Small intestine (tissue), 7 donors: ENCODE measurements around the gene HOMER3. TPM values are rescaled to one million over a fixed set of nuclear protein-coding genes. Genes with fewer than 3 reads are reported as not detected.

Source experiments
- DNase-seq, 2 donors: peaks; one replicate each; pipeline versions ENCODE4 v3.0.0 to v3.0.0-alpha.2; 2013
- FAIRE-seq: peaks from 2 replicates; lab custom pipeline; 2012; peaks lifted over from hg19 to GRCh38; lab: Jason Lieb, UNC
- H3K27ac ChIP-seq, 3 donors: one replicate each; pipeline ENCODE4 v1.5.1; 2013; ENCODE audit warnings: low read length in 2 of 3, mild to moderate bottlenecking in 2 of 3, control low read depth in 1 of 3, inconsistent platforms in 1 of 3, low read depth in 1 of 3, moderate library complexity in 1 of 3
- H3K27me3 ChIP-seq, 3 donors: one replicate each; pipeline ENCODE4 v1.6.1; 2013; ENCODE audit warnings: low read length in 3 of 3, inconsistent platforms in 1 of 3; ENCODE audit not compliant: control insufficient read depth in 3 of 3, insufficient read depth in 3 of 3
- H3K36me3 ChIP-seq, 3 donors: one replicate each; pipeline ENCODE4 v1.6.1; 2013; ENCODE audit warnings: low read length in 3 of 3, inconsistent platforms in 1 of 3, low read depth in 1 of 3, mild to moderate bottlenecking in 1 of 3, moderate library complexity in 1 of 3; ENCODE audit not compliant: control insufficient read depth in 3 of 3, insufficient read depth in 2 of 3
- H3K4me1 ChIP-seq, 3 donors: one replicate each; pipeline ENCODE4 v1.6.1; 2013; ENCODE audit warnings: low read length in 2 of 3, inconsistent platforms in 1 of 3, low read depth in 1 of 3, mild to moderate bottlenecking in 1 of 3, moderate library complexity in 1 of 3; ENCODE audit not compliant: control insufficient read depth in 3 of 3, insufficient read depth in 2 of 3
- H3K4me3 ChIP-seq, 3 donors: one replicate each; pipeline ENCODE4 v1.5.1; 2013; ENCODE audit warnings: low read length in 3 of 3, control low read depth in 1 of 3, inconsistent platforms in 1 of 3, low read depth in 1 of 3, mild to moderate bottlenecking in 1 of 3, moderate library complexity in 1 of 3
- H3K9me3 ChIP-seq, 2 donors: one replicate each; pipeline ENCODE4 v1.6.1; 2013; ENCODE audit warnings: low read depth in 1 of 2, low read length in 1 of 2; ENCODE audit not compliant: control insufficient read depth in 2 of 2, insufficient read depth in 1 of 2
- WGBS, 3 donors: extraction: QIAGEN DNeasy Blood & Tissue Kit; methylation state at CpG; one replicate each; pipeline ENCODE4 v1.1.7; 2013; 5-methylcytosine and 5-hydroxymethylcytosine counted together
- polyA plus RNA-seq, 4 donors: library from polyadenylated mRNA; stranded (reverse) in 3 of 4; unstranded in 1 of 4; fragments of 200-250 nt in 3 of 4; fragments of 120-200 nt in 1 of 4; gene quantifications; one replicate each; pipeline versions ENCODE4 v1.2.1 to v1.2.3, GENCODE V29; 2013
- donor health status: healthy with polysubstance abuse.
- donor health status: control.
- donor health status: control.
- donor health status: Bipolar disorder and iron deficiency.
- donor health status: healthy.

The HOMER3 gene
- polyA plus RNA-seq, 4 donors: 1.6 to 13.0 (median 10.7) TPM

DNA sequence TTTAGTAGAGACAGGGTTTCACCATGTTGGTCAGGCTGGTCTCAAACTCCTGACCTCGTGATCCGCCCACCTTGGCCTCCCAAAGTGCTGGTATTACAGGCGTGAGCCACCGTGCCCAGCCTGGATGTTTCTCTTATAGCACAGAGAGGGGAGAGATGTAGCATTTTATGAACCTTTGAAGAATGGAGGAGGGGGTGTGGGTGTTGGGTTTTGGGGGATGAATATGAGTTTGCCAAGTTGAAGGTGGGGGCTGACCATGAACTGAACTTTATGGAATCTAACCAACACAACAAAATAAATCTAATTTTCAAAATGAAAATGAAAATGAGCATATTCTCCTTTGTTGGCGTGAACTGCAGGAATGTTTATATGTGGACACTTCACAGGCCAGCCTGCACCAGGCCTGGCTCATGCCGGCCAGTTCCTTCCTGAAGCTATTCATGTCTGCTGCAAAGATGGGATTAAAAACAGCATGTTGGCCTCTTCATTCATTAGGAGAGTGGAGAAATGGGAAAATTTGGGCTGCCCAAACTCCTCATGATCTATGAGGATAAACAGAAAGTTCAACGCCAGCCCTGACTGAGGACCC, 39.5 kb upstream of the HOMER3 start:
- DNase-seq: no peak
- no peaks in the 10 kb centered on the region for H3K36me3 ChIP-seq
- H3K9me3 ChIP-seq: no peaks in the 10 kb centered on the region
- no peak for FAIRE-seq
- H3K27ac ChIP-seq: no peak overlapping the region
- H3K4me3 ChIP-seq: no peak overlapping the region
- 72 to 87% (median 79%) methylated on average over 7 of the region's 7 CpGs for WGBS, 3 donors
- H3K27me3 ChIP-seq: peaks cover 0 to 17% (median 0%) of the 10 kb centered on the region in 3 donors
- no peaks in the 10 kb centered on the region for H3K4me1 ChIP-seq

DNA sequence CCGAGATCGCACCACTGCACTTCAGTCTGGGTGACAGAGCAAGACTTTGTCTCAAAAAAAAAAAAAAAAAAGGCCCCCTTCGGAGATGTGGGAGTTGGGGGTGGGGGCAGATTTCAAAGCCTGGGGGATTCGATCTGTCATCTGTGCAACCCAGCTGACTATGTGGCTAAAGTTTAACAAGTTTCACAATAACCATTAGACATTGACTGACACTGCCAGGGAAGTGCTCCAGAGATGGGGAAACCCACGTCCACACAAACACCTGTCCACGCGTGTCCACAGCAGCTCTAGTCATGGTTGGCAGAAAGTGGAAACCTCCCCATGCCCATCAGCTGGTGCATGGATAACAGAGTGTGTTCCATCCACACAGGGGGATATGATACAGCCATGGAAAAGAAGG, 37.6 kb upstream of the HOMER3 start:
- DNase-seq: no peak
- no peak overlapping the region for H3K4me3 ChIP-seq
- no peaks in the 10 kb centered on the region for H3K36me3 ChIP-seq
- no peak for FAIRE-seq
- H3K27me3 ChIP-seq: peaks cover 0 to 5% (median 0%) of the 10 kb centered on the region in 3 donors
- H3K4me1 ChIP-seq: no peaks in the 10 kb centered on the region
- H3K9me3 ChIP-seq: no peaks in the 10 kb centered on the region
- H3K27ac ChIP-seq: no peak overlapping the region
- 54 to 68% (median 56%) methylated on average over 7 of the region's 7 CpGs for WGBS, 3 donors

DNA sequence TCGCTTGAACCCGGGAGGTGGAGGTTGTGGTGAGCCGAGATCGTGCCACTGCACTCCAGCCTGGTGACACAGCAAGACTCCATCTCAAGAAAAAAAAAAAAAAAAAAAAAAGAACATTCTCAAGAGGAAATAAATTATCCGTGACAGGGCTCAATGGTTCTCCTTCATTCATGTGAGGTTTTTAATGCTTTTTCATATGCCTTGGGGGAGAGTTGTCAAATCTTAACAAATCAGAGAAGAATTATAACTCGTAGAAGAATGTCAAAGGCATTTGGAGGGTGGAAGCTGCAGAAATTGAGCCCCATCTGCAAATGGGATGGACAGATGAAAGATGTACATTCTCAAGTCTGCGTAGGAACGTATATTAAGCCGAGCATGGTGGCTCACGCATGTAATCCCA, 34.9 kb upstream of the HOMER3 start:
- Histone ChIP-seq H3K27me3 (peaks cover 0 to 2% (median 0%) of the 10 kb centered on the region in 3 donors), H3K36me3 (no peaks in the 10 kb centered on the region), H3K4me1 (no peaks in the 10 kb centered on the region), H3K27ac (no peak overlapping the region), H3K4me3 (no peak overlapping the region), H3K9me3 (no peaks in the 10 kb centered on the region)
- DNase-seq: no peak
- 78 to 81% (median 81%) methylated on average over 10 of the region's 10 CpGs for WGBS, 3 donors
- no peak for FAIRE-seq

DNA sequence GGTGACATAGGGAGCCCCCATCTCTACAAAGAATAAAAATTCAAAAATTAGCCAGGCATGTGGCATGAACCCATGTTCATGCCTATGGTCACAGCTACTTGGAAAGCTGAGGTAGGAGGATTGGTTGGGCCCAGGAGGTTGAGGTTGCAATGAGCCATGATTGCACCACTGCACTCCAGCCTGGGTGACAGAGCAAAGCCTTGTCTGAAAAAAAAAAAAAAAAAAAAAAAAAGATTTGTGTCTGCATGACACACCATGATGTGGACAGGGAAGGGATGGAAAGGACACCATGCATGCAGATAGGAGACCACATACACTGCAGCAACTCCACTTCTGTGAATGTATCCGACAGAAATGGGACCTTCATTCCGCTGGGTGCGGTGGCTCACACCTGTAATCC, 34.0 kb upstream of the HOMER3 start:
- Histone ChIP-seq H3K9me3 (no peaks in the 10 kb centered on the region), H3K36me3 (no peaks in the 10 kb centered on the region), H3K4me3 (no peak overlapping the region), H3K27me3 (no peaks in the 10 kb centered on the region), H3K4me1 (no peaks in the 10 kb centered on the region), H3K27ac (no peak overlapping the region)
- 88 to 100% (median 96%) methylated on average over 3 of the region's 3 CpGs for WGBS, 3 donors
- DNase-seq (no peak), FAIRE-seq (no peak)

DNA sequence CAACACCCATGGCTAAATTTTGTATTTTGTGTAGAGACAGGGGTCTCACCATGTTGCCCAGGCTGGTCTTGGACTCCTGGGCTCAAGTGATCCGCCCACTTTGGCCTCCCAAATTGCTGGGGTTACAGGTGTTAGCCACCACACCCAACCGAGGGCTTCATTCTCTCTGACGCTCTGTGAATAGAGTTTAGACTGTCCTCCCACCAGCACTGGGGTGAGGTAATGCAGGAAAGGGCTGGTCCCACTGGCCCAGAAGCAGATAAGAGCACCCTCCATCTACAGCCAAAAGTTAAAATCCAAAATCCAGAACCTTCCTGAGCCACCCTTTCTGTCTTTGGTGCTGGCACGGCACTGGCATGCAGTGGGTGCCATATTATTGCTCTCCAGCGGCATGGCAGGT, 31.8 kb upstream of the HOMER3 start:
- no peak for FAIRE-seq
- 69 to 84% (median 75%) methylated on average over 5 of the region's 5 CpGs for WGBS, 3 donors
- Histone ChIP-seq H3K4me1 (no peaks in the 10 kb centered on the region), H3K9me3 (peaks cover 0 to 4% of the 10 kb centered on the region in 2 donors), H3K4me3 (no peak overlapping the region), H3K27ac (no peak overlapping the region), H3K36me3 (no peaks in the 10 kb centered on the region), H3K27me3 (no peaks in the 10 kb centered on the region)
- no peak for DNase-seq

DNA sequence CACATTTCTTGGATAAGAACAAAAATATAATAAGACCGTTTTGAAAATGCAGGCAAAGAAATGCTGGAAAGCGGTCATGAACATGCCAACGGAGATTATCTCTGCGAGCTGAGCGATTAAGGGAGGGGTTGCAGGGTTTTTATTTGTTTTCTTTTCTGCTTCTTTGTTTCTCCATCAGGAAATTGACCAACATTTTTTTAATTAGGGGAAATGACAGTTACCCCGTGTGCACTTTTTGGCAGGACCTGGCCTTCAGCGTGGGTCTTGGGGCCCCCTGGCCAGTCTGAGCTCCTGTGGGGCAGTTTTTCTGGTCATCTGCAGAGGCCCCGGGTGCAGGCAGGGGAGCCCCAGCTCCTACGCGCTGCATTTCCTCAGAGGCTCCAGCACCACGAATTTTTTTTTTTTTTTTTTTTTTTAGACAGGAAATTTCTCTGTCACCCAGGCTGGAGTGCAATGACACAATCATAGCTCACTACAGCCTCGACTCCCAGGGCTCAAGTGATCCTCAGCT, 31.3 kb upstream of the HOMER3 start:
- peaks cover 0 to 4% of the 10 kb centered on the region in 2 donors for H3K9me3 ChIP-seq
- 29 to 35% (median 33%) methylated on average over 12 of the region's 12 CpGs for WGBS, 3 donors
- no peak overlapping the region for H3K4me3 ChIP-seq
- H3K27me3 ChIP-seq: no peaks in the 10 kb centered on the region
- no peaks in the 10 kb centered on the region for H3K4me1 ChIP-seq
- no peak overlapping the region for H3K27ac ChIP-seq
- DNase-seq (no peak), FAIRE-seq (no peak)
- no peaks in the 10 kb centered on the region for H3K36me3 ChIP-seq

DNA sequence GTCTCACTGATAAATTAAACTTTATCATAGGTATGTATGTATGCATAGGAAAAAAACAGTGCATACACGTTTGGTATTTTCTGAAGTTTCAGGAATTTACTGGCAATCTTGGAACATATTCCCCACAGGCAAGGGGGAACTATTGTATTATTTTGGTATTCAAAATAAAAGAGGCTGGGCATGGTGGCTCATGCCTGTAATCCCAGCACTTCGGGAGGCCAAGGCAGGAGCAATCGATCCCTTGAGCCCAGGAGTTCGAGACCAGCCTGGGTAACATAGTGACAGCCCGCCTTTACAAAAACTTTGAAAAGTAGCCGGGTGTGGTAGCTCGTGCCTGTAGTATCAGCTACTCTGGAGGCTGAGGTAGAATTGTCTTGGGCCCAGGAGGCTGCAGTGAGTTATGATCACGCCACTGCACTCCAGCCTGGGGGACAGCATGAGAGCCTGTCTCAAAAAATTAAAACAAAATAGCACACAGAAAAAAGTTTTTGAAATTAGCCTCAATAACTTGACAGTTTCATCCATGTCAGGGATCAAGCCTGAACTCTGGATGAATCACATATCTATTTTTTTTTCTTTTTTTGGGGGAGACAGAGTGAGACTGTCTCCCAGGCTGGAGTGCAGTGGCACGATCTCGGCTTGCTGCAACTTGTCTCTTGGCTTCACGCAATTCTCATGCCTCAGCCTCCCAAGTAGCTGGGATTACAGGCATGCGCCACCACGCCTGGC, 29.1 kb upstream of the HOMER3 start:
- 74 to 80% (median 78%) methylated on average over 13 of the region's 13 CpGs for WGBS, 3 donors
- Histone ChIP-seq H3K27me3 (no peaks in the 10 kb centered on the region), H3K36me3 (no peaks in the 10 kb centered on the region), H3K27ac (no peak overlapping the region), H3K4me3 (no peak overlapping the region), H3K4me1 (no peaks in the 10 kb centered on the region), H3K9me3 (peaks cover 0 to 4% of the 10 kb centered on the region in 2 donors)
- DNase-seq: no peak
- FAIRE-seq: no peak

DNA sequence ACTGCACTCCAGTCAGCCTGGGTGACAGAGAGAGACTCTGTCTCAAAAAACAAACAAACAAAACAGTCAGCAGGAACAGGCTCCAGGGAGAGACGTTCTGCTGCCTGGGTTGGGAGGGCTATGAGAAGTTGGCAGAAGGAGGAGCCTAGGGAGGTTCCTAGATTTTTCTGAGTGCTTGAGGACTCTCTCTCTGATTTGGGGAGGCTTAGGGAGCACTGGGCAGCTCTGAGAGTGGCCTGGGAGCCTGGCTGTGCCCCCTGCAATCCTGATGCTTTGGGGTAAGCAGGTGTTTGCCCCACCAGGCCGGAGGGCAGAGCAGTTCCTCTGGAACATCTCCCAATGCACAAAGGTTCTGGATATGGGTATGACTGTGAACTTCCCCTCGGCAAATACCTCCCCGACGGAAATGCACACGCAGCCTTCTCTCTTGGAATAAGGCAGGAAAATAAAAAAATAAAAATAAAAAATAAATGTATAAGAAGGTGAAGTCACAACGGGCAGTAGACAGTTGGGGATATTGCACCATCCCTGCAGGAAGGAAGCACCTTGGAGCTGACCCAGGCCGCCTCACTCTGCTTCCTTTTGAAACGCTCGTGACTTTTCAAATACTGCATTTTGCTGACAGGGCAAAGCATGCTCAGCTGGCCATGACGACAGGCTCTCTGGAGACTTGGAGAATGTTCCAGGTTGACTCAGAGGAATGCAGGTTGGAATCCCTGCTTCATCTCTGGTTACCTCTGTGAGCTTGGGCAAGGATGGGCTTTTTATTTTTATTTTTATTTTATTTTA, 26.5 kb upstream of the HOMER3 start:
- no peak for DNase-seq
- H3K9me3 ChIP-seq: peaks cover 0 to 4% of the 10 kb centered on the region in 2 donors
- 48 to 68% (median 57%) methylated on average over 11 of the region's 11 CpGs for WGBS, 3 donors

More for the DNA sequence above, 26.5 kb upstream of the HOMER3 start:
- Histone ChIP-seq H3K4me1 (no peaks in the 10 kb centered on the region), H3K27me3 (no peaks in the 10 kb centered on the region), H3K27ac (peak overlapping the region in 2 of 3 donors; percentile 41 to 42), H3K4me3 (no peak overlapping the region), H3K36me3 (no peaks in the 10 kb centered on the region)
- FAIRE-seq: no peak
